Stimulated activated naive CD8-positive, alpha-beta T cell treated with anti-CD3 and anti-CD28 coated beads, Interleukin-15, Interleukin-2, amounts not matched to agents 100 U/mL and 50 U/mL, for 24 hours (primary cell): ENCODE measurements around the gene SPATA31D4.
"Not testable (repeated sequence)": the region's sequence is repeated elsewhere in the genome, so short reads cannot be mapped to it uniquely, and the experiment has no call there.

ENCODE experiments used
- ATAC-seq: fragments of 150-1000 bp; cut with Tn5 transposase; one replicate; pipeline ENCODE4 v1.10.0; 2021
- DNase-seq: peaks from one replicate; pipeline ENCODE4 v3.0.0; 2021

SPATA31D4 gene

GRCh38 chr9:81928305-81928704, at the start of gene SPATA31D4:
TSS of gene SPATA31D4 (plus strand) at chr9:81928428. CDS start at chr9:81928514, 86 bp downstream.
- DNase-seq, ATAC-seq: not testable (repeated sequence)

DNA sequence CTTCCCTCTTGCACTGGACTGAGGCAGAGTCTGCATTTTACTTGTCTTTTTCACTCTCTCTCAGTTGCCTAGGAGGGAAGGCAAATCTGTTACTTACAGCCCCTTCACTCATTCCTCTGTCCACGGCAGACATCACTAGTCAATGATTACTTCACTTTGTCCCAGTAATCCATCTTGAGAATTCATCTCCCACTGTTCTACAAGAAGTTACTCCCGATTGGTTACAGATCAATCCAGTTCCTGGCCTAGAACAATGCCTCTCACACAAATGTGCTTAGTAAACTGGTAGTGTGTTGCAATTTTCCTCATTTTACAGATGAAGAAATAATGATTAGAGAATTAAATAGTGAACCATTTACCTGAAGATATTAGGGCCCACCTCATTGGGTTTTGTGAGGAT, 49.7 kb upstream of the SPATA31D4 start:
- no peak for ATAC-seq
- DNase-seq, result no peak

DNA sequence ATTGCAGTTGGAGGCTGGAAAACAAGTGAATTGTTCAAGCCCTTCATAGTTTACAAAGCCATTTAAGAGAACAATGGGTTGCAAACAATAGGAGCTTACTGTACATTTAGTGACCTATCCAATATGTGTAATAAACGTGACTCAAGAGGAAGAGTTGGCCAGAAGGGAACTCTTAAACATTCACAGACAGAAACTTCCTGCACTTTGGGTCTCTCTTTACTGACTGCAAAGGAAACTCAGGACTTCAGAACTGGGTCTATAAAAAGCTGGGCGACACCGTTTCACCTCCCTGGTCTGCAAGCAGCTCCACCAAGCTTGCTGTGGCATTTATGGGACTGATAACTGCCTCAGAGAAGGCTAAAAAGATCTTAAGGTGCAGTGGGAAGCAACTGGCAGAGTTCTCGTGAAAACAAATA, 48.7 kb upstream of the SPATA31D4 start:
- DNase-seq (no peak), ATAC-seq (no peak)

- DNase-seq, result no peak
These were observed 42.6 kb upstream of the SPATA31D4 start for GRCh38 chr9:81885602-81886001.

GRCh38 chr9:81886665-81887064, 41.6 kb upstream of the SPATA31D4 start:
- DNase-seq (no peak), ATAC-seq (no peak)

More at GRCh38 chr9:81885602-81886001, 42.6 kb upstream of the SPATA31D4 start:
- no peak for ATAC-seq

- DNase-seq, result no peak
- ATAC-seq, result no peak
These were observed 38.1 kb upstream of the SPATA31D4 start for GRCh38 chr9:81890104-81890503.

- DNase-seq (no peak), ATAC-seq (no peak)
These were observed 35.8 kb upstream of the SPATA31D4 start for GRCh38 chr9:81892440-81892839.

- no peak for DNase-seq
- no peak for ATAC-seq
These were observed 34.3 kb upstream of the SPATA31D4 start for GRCh38 chr9:81893929-81894328.

DNA sequence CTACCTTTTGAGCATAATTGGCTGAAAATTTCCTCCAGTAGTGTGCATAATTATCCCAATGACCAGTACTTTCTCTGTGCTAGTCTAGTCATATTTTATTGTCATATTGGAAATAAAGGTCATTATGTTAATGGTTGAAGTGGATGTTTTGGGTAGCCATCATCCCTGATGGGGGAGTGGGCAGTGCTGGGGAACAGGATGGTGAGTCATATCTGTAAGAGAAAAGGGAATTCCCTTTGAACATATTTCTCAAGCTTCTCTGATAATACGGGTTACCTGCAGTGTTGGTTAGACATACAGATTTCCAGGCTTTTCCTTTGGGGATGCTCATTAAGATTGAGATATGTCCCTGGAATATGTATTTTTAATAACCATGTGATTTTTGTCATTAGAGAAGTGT, 33.3 kb upstream of the SPATA31D4 start:
- no peak for ATAC-seq
- DNase-seq, result no peak

GRCh38 chr9:81896070-81896469, 32.2 kb upstream of the SPATA31D4 start:
- no peak for DNase-seq
- ATAC-seq, result no peak

DNA sequence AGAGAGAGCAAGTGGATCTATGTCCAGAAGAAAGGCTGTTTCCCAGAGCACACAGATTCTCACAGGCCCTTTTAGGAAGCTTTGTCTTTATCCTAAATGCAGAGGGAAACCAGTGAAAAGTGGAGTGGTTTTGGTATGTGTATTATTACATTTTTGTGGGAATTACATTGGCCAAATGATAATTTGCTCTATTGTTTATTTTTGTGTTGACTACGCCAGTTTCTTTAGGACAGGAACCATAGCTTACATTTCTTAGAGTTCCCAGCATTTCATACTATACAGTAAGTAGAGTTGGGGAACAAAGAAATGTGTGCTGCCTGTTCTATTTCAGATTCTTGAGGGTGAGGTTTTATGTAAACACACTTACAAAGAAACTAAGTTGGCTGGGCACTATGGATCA, 29.4 kb upstream of the SPATA31D4 start:
- DNase-seq (no peak), ATAC-seq (no peak)

- ATAC-seq (no peak), DNase-seq (no peak)
These were observed 26.0 kb upstream of the SPATA31D4 start for GRCh38 chr9:81902196-81902595.

DNA sequence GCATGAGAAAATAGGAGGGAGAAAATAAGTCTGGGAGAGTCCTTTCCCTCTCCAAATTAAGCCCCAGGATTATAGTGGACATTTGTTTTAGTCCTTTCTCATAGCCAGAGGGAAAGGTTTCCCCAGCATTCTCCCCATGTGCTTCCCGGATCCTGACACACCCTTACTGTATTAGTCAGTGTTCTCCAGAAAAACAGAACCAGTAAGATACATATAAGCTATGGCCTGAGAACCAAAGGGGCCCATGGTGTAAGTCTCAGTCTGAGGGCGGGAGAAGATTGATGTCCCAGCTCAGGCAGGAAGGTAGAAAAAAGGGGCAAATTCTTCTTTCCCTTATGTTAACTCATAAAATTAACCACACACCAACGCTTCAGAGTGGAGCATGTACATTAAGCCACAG, 25.6 kb upstream of the SPATA31D4 start:
- ATAC-seq (no peak), DNase-seq (no peak)

DNA sequence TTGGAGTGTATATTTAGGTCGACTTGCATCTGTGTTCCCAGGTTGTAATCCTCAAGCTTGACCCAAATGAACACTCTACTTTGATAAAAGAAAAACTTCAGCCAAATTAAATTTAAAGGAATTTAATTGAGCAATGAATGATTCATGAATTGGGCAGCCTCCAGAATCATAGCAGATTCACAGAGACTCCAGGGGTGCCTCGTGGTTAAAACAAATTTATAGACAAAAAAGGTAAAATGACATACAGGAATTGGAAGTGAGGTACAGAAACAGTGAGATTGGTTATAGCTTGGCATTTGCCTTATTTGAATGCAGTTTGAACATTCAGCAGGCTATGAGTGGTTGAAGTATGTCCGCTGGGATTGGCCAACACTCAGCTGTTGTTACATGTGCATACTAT, 21.6 kb upstream of the SPATA31D4 start:
- no peak for DNase-seq
- no peak for ATAC-seq

DNA sequence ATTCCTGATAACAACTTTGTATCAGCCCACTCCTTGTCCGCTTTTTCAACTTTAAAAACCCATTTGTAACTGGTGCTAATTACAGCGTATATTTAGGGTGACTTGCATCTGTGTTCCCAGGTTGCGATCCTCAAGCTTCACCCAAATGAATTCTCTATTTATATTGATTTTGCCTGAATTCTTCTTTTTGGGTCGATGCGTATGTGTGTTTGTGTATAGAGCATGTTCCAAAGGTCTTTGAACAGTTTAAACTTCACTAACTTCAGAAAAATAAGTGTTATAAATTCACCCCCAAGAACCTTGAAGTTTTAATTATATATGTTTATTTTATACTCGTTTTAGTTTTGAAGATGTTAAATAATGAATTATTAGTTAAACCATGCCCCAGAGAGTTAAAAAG, 16.1 kb upstream of the SPATA31D4 start:
- no peak for ATAC-seq
- DNase-seq, result no peak

DNA sequence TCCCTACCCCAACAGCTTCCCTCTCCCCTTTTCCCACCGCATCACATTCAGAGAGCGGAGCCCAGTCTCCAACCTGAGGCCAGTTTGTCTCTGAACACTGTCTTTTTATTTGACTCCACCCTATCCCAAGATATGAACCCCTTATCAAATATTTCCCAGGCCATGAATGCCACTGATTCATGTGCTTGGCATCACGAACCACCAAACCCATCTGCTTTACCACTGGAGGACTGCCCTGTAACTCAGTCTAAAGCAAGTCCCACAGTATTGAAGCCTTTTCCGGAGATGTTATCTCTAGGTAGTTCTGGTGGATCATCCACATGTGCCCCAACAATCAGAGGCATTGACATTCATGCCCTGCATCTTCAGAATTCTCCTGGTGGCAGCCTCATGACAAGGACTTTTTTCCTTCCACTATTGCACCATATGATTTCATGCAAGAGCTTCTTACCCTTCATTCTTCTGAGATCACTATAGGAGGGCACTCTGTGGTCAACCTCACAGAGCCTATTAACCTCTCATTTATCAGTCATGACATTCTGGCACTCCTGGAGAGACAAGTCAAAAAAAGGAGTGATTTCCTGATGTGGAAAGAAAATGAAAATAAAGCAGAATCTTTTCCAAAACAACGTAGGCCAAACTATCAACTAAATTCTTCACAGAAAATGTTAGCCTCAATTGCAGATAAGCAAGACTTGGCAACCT, 12.3 kb upstream of the SPATA31D4 start:
- DNase-seq, result no peak
- ATAC-seq, result no peak

- ATAC-seq, DNase-seq: not testable (repeated sequence)
These were observed 9.7 kb upstream of the SPATA31D4 start for GRCh38 chr9:81918507-81918906.

DNA sequence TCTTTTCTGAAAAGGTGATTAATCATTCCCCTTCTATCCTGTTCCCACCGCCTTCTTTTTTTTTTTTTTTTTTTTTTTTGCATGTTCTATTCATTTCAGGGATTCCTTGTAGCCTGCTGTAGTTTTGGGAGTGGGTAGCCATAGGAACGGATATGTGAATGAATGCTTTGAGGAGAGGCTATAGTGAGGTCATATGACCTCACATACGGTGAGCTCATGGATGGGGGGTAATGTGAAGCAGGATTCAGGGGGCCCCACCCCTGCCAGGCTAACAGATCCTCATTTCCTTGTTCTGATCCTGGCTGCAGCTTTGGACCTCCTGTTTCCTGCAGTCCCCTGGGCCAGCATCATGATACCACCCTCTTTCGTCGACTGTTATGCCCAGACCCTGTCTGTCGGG, 1.9 kb downstream of the SPATA31D4 start:
- not testable (repeated sequence) for DNase-seq, ATAC-seq

GRCh38 chr9:81933547-81933946, 5.3 kb downstream of the SPATA31D4 start:
- not testable (repeated sequence) for ATAC-seq, DNase-seq

- ATAC-seq, DNase-seq: not testable (repeated sequence)
These were observed 15.2 kb downstream of the SPATA31D4 start, which contains the start of gene SPATA31D3 for GRCh38 chr9:81943393-81943792. TSS of gene SPATA31D3 (plus strand) at chr9:81943500. CDS start at chr9:81943586, 86 bp downstream.

DNA sequence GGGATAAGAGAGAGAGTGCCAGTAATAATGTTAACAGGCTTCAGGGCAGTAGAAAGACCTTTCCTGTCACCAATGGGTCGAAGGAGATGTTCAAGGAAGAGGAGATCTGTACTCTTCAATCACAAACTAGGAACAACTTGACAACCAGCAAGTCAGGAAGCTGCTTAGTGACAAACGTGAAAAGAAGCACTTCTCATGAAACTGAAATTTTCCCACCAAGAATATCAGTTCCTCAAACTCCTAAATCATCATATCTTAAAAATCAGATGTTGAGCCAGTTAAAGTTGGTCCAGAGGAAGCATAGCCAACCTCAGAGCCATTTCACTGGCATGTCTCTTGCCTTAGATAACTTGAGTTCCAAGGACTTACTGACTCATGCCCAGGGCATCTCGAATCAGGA, 20.4 kb downstream of the SPATA31D4 start:
- not testable (repeated sequence) for ATAC-seq, DNase-seq

DNA sequence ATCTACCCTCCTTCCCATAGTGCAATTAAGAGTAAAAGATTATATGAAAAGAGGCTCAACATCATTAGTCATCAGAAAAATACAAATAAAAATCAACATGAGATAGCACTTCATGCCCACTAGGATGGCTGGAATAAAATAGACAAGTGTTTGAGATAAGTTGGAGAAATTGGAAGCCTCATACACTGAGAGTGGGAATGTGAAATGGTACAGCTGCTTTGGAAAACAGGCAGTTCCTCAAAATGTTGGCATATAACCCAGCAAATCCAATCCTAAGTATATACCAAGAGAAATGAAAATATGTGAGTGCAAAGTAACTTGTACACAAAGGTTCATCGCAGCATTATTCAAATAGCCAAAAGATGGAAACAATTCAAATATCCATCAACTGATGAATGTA, 24.9 kb downstream of the SPATA31D4 start:
- ATAC-seq (no peak), DNase-seq (no peak)

DNA sequence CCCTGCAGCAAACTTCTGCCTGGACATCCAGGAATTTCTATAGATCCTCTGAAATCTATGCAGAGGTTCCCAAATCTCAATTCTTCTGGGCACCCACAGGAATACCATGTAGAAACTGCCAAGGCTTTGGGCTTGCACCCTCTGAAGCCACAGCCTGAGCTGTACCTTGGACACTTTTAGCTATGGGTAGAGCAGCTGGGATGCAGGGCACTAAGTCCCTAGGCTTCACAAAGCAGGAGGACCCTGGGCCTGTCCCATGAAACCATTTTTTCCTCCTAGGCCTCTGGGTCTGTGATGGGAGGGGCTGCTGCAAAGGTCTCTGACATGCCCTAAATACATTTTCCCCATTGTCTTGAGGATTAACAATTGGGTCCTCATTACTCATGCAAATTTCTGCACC, 27.4 kb downstream of the SPATA31D4 start:
- ATAC-seq (no peak), DNase-seq (no peak)
